MM.1S (cell line): ENCODE results near the gene ZNF850.
"Not testable (repeated sequence)": the region's sequence is repeated elsewhere in the genome, so short reads cannot be mapped to it uniquely, and the experiment has no call there.

Source experiments
- DNase-seq: peaks from one replicate; pipeline ENCODE4 v3.0.0-alpha.2; 2015
- H2AFZ ChIP-seq: fragments of 300-600 bp; sonication (generic); 2 replicates; pipeline ENCODE4 v1.6.0; 2016; ENCODE audit warnings: antibody characterized with exemption, low read length
- H3F3A ChIP-seq: fragments of 300-600 bp; sonication (generic); 2 replicates; pipeline ENCODE4 v1.6.1; 2016; ENCODE audit warnings: mild to moderate bottlenecking, antibody characterized with exemption, low read length, moderate library complexity, mixed read lengths; ENCODE audit not compliant: insufficient read depth
- H3K27ac ChIP-seq: fragments of 300-600 bp; sonication (generic); 2 replicates; pipeline ENCODE4 v1.5.1; 2016; ENCODE audit warnings: mild to moderate bottlenecking, low read length
- H3K27me3 ChIP-seq: fragments of 300-600 bp; sonication (generic); replicated peaks from 2 replicates; pipeline ENCODE4 v1.6.0; 2016; ENCODE audit warnings: low read length; ENCODE audit not compliant: insufficient read depth
- H3K36me3 ChIP-seq: fragments of 300-600 bp; sonication (generic); replicated peaks from 2 replicates; pipeline ENCODE4 v1.6.1; 2016; ENCODE audit warnings: mild to moderate bottlenecking, low read length, mixed read lengths; ENCODE audit not compliant: insufficient read depth
- H3K4me1 ChIP-seq: fragments of 300-600 bp; sonication (generic); 2 replicates; pipeline ENCODE4 v1.6.1; 2016; ENCODE audit warnings: low read length, mixed read lengths
- H3K4me2 ChIP-seq: fragments of 300-600 bp; sonication (generic); 2 replicates; pipeline ENCODE4 v1.6.0; 2016; ENCODE audit warnings: low read depth, low read length
- H3K4me3 ChIP-seq: fragments of 300-600 bp; sonication (generic); 2 replicates; pipeline ENCODE4 v1.5.1; 2016; ENCODE audit warnings: low read length, mixed read lengths
- H3K79me2 ChIP-seq: fragments of 300-600 bp; sonication (generic); 2 replicates; pipeline ENCODE4 v1.6.1; 2016; ENCODE audit warnings: mixed run types, low read length, mixed read lengths
- H3K9ac ChIP-seq: fragments of 300-600 bp; sonication (generic); 2 replicates; pipeline ENCODE4 v1.6.1; 2016; ENCODE audit warnings: low read length, mixed read lengths
- H3K9me2 ChIP-seq: fragments of 300-600 bp; sonication (generic); replicated peaks from 2 replicates; pipeline ENCODE4 v1.6.1; 2016; ENCODE audit warnings: mild to moderate bottlenecking, low read length, mixed read lengths; ENCODE audit not compliant: insufficient read depth
- H3K9me3 ChIP-seq: fragments of 300-600 bp; sonication (generic); replicated peaks from 2 replicates; pipeline ENCODE4 v1.6.1; 2016; ENCODE audit warnings: mild to moderate bottlenecking, low read length, mixed read lengths; ENCODE audit not compliant: insufficient read depth
- H4K20me1 ChIP-seq: fragments of 300-600 bp; sonication (generic); 2 replicates; pipeline ENCODE4 v1.6.1; 2016; ENCODE audit warnings: mild to moderate bottlenecking, low read length, moderate library complexity, mixed read lengths; ENCODE audit not compliant: insufficient read depth
- CTCF ChIP-seq: fragments of 300-600 bp; sonication (generic); IDR thresholded peaks from 2 replicates; pipeline ENCODE4 v1.5.1; 2016; ENCODE audit warnings: antibody characterized with exemption, low read length, mixed read lengths
- EZH2 ChIP-seq: fragments of 300-600 bp; sonication (generic); optimal IDR thresholded peaks from 2 replicates; pipeline ENCODE3; 2017; ENCODE audit warnings: low read depth, mild to moderate bottlenecking, antibody characterized with exemption, low read length, mixed read lengths
- EZH2phosphoT487 ChIP-seq: fragments of 300-600 bp; sonication (generic); IDR thresholded peaks from 2 replicates; pipeline ENCODE4 v1.6.1; 2018; ENCODE audit warnings: antibody characterized with exemption, low read length

ZNF850 gene

GRCh38 chr19:36745870-36746269 lies 26.7 kb downstream of the ZNF850 start:
- Histone ChIP-seq H3K79me2 (no peaks in the 10 kb centered on the region), H3K9ac (no peak overlapping the region), H3K9me2 (no peaks in the 10 kb centered on the region), H3K4me2 (no peak overlapping the region), H3K4me1 (no peaks in the 10 kb centered on the region), H3K27me3 (no peaks in the 10 kb centered on the region), H3K4me3 (no peak overlapping the region), H3K9me3 (no peaks in the 10 kb centered on the region), H4K20me1 (no peaks in the 10 kb centered on the region), H3K27ac (no peak overlapping the region), H2AFZ (no peak overlapping the region), H3F3A (no peaks in the 10 kb centered on the region), H3K36me3 (no peaks in the 10 kb centered on the region)
- no peak for TF ChIP-seq CTCF
- TF ChIP-seq EZH2 = no peak
- TF ChIP-seq EZH2phosphoT487 = no peak
- DNase-seq = no peak

- H3K36me3 ChIP-seq, H3K4me1 ChIP-seq, H3K27ac ChIP-seq, H2AFZ ChIP-seq, H3K4me2 ChIP-seq, H3F3A ChIP-seq, H3K9ac ChIP-seq, H3K9me3 ChIP-seq, H3K79me2 ChIP-seq, H3K27me3 ChIP-seq, H3K9me2 ChIP-seq, H3K4me3 ChIP-seq, DNase-seq, H4K20me1 ChIP-seq: not testable (repeated sequence)
Observed at GRCh38 chr19:36736166-36736565, 36.4 kb downstream of the ZNF850 start.

GRCh38 chr19:36719687-36720556 lies 52.7 kb downstream of the ZNF850 start:
- Histone ChIP-seq H2AFZ (no peak overlapping the region), H3K36me3 (peaks cover 40% of the 10 kb centered on the region), H3K9me3 (no peaks in the 10 kb centered on the region), H3F3A (no peaks in the 10 kb centered on the region), H3K4me3 (no peak overlapping the region), H3K9ac (no peak overlapping the region), H3K9me2 (no peaks in the 10 kb centered on the region), H3K4me2 (no peak overlapping the region), H4K20me1 (no peaks in the 10 kb centered on the region), H3K27me3 (no peaks in the 10 kb centered on the region), H3K27ac (no peak overlapping the region), H3K79me2 (no peaks in the 10 kb centered on the region), H3K4me1 (no peaks in the 10 kb centered on the region)
- DNase-seq = no peak
- no peak for TF ChIP-seq EZH2phosphoT487
- no peak for TF ChIP-seq CTCF
- TF ChIP-seq EZH2 = no peak

GRCh38 chr19:36709423-36709822 lies 63.2 kb downstream of the ZNF850 start:
- Histone ChIP-seq H4K20me1 (no peaks in the 10 kb centered on the region), H3K4me1 (no peaks in the 10 kb centered on the region), H3K79me2 (peaks cover 40% of the 10 kb centered on the region), H3K4me2 (no peak overlapping the region), H2AFZ (no peak overlapping the region), H3F3A (no peaks in the 10 kb centered on the region), H3K9me3 (no peaks in the 10 kb centered on the region), H3K9ac (no peak overlapping the region), H3K27ac (no peak overlapping the region), H3K27me3 (no peaks in the 10 kb centered on the region), H3K9me2 (no peaks in the 10 kb centered on the region), H3K4me3 (no peak overlapping the region), H3K36me3 (peaks cover 28% of the 10 kb centered on the region)
- TF ChIP-seq EZH2phosphoT487 = no peak
- TF ChIP-seq CTCF = no peak
- no peak for TF ChIP-seq EZH2
- DNase-seq = no peak
